DMS 273 treated with DMSO at 0.1 percent for 48 hours (cell line): ENCODE data around the gene PRDM16.

ENCODE experiments used
- DNase-seq: peaks from one replicate; lab custom pipeline; 2025; lab: John Stamatoyannopoulos, UW

PRDM16 gene

DNA sequence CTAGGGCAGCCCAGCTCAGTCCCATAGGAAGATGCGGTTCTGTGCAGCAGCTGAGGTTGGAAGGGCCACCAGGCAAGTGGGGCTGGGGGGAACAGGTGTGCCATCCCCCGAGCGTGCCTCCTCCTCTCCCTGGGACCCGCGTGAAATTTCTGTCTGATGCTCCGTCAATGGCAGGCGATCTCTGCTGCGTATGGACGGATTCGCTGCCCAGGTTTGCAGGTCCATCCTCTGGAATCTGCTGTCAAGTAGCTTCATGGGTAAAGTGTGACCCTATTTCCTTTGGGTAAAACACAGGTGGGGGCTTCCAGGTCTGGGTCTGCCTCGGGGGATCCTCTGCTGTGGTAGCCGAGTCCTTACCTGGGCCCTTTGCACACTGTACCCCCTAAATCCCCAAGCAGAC lies 270.9 kb downstream of the PRDM16 start:
- DNase-seq, result no peak

DNA sequence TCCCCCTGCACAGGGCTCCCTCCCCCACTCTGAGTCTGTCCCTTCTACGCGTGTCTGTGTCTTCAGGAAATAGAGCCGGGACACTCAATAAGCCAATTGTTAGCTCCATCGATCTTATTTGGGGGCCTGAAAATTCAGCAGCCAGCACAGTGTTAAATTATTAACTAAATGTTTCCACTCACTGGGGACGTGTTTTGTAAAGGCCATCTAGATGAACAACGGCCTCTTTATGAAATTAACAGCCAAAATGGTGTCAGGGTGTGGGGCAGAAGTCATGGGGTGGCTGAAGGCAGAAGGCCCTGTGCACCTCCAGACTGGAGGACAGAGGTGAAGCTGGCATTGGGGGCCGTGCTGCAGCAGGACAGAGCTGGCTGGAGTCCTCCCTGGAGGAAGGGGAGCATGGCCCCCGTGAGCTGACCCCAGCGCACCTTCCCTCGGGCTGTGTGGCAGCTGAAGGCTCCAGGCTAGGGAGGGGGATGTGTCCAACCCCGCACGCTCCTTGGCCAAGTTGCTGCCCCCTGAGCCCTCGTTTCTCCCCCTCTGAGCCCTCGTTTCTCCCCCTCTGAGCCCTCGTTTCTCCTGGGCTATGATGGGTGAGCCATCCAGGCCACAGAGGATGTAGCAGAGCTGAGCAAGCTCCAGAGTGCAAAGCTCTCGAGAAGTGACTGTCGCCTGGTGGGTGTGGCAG lies 271.7 kb downstream of the PRDM16 start:
- no peak for DNase-seq

DNA sequence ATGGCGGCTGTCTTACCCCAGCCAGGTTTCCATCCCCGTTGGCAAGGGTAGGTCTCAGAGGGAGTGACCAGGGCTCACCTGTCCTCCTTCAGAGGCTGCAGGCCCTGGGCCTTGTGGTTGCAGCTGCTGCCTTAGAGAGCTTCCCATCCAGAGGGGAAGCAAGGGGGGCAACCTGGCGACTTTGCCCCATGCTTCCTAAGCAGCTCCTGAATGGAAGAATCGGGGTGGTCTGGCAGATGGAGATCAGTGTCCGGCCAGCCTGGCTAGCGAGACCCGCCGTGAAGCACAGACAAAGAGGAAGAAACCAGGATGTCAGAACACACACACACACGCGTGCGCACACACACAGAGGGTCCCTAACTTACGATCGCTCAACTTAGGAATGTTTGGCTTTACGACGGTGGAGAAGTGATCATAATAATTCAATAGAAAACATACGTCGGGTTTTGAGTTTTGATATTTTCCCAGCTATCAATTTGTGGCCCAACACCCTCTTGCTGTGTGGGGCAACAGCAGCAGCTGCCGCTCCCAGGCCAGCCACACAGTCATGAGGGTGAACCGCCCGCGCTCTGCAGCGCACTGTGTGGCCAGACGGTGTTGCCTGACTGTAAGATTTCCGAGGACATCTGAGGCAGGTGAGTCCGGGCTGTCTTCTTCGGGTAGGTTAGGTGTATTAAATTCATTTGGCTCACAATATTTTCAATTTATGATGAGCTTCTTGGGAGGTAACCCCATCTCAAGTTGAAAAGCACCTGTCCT lies 272.4 kb downstream of the PRDM16 start:
- no peak for DNase-seq

DNA sequence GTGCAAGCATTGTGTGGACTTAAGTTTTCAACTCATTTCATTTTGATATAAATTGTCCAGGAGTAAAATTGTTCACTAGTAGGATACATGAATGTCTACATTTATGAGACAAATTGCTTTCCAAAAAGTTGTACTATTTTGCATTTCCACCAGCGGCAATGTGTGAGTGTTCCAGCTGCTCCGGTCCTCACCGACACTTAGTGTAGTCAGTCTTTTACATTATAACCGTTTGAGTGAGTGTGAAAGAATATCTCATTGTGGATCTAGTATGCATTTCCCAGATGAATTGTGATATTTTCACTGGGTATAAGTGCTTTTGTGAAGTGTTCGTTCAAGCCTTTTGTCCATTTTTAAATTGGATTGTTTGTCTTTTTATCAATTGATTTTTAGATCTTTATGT lies 274.0 kb downstream of the PRDM16 start:
- no peak for DNase-seq

DNA sequence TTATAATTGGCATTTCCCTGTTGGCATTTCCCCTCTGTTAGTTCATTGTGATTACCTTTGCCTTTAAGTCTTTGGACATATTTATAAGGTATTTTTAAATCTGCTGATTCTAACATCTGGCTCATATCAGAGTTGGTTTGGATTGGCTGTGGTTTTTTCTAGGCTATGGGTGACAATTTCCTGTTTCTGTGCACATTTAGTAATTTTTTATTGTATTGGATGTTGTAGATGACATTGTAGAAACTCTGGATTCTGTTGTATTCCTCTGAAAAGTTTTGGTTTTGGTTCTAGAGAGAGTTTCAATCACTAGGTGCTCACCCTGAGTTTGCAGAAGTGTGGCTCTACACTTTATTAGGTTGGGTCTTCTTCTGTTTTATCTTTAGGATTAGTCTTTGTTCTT lies 275.4 kb downstream of the PRDM16 start:
- DNase-seq, result no peak

DNA sequence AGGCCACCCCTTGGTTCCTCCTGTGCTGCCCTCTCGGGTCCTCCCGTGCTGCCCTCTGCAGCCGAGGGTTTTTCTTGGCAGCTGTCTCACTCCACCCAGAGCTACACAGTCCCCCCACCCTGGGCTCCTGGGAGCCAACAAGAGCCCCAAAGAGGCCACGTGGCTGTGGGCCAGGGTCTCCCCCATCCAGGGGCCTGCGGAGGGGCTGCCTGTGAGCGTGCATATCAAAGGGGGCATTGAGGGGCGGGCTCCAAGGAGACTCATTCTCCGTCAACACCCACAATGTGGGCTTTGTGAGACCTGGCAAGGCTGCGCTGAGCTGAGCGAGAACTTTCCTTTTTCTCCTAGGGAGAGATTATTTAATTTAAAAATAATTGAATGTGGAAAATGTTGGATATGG lies 276.8 kb downstream of the PRDM16 start:
- no peak for DNase-seq

DNA sequence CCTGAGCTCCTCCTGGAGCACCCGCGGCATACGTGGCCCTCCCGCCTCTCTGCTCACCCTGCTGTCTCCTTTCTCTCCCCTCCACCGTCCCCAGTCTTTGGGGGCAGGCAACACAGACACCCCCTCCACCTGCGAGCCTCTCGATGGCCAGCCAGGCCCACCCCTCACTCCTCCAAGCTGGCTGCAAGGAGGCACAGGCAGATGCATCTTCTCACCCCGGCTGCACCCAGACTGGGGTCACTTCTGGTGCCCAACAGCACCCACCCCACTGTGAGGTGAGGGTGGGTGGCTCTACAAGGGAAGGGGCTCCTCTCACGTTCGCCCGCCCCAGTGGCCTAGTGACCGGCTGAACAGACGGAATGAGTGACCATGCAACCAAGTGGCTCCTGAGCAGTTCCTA lies 277.5 kb downstream of the PRDM16 start:
- DNase-seq, result no peak

DNA sequence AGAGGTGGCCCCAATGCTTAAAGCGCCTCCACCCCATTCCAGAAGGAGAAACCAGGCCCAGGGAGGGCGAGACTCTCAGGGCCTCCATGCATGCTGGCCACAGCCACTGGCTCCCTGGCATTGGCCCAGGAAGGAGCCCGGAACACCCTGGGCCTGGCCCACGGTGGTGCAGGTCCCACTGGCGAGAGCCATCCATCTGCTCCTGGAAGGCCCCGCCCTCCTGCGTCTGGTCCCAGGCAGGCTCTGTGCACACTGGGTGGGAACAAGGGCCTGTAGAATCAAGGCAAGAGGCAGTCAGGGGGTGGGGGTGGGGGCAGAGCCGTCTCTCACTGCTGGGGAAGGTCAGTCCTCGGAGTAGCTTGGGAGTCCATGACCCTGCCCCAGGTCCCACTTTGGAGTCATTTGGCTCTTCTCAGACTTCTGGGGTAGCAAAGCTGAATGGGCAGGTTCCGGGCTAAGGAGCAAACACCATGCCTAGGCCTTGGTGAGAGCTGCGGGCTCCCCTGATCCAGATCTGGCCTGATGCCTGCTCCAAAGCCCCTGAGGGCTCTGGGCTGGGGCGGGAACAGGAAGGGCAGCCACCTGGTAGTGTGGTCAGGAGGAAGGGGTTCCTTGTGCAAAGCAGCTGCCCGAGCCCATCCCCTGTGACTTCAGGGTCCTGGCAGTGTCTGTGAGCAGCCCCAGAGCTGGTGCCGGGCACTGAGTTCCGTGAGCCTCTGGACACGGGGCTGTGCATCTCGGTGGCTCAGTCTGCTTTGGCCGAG lies 278.4 kb downstream of the PRDM16 start:
- no peak for DNase-seq

DNA sequence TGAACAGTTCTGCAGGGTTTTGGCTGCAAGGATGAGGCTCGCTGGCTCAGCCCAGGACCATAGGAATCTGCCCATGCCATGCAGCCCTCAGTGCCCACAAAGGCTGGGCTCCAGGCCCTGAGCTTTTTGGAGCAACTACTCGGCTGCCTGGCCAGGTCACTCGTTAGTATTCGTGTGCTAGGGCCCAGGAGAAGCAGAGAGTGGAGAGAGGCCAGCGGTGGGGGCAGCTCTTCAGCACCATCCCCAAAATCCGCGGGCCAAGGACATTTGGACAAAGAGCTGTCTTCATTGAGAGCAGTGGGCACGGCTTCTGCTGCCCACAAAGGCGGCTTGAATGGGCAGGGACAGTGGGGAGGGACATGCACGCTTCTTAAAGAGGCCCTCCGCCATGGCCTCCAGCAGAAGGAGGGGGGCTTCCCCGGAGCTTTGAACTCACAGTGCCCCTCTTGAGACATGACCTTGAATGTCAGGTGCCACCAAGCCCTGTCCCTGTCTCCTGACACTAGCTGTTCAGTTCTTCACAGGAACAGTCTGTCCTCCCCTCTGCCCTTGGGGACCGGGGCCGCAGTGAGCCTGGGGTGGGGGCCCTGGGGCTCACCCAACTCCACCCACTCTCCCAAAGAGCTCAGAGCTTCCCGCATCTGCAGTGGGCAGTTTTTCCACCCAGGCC lies 279.3 kb downstream of the PRDM16 start:
- no peak for DNase-seq

DNA sequence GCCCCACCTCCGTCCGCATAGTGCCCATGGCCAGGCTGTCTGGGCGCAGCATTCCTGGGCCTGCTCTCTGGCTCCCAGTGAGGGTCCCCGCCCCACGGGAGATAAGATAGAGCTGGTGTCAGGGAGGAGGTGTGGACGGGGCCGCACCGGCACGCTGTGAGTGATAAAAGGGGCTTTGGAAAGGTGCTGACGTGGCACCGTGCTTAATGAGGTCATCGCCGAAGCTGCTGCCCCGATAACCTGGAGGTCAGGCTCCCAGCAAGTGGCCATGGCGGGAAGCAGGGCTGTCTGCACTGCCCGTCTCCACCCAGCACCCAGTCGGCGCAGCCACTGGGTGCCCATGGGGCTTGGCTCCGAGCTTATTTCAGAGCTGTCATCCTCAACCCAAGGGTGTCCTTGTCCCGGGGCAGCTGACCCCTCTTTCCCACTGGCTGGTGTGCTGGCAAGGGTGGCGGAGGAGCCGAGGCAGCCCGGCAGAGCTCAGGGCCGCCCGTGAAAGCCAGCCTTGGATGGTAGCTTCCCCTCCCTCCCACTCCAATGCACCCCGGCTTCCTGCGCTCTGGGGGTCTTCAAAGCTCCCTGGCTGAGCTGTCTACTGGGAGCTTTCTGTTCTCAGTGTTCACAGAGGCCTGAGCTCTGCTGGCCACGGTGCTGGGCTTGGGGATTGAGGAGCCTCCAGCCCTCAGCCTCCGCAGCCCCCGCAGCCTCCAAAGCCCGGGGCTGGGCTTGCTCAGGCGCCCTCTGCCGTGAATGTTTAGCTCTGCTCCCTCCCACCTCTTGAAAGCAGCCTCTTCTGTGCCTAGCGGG lies 280.4 kb downstream of the PRDM16 start:
- no peak for DNase-seq

DNA sequence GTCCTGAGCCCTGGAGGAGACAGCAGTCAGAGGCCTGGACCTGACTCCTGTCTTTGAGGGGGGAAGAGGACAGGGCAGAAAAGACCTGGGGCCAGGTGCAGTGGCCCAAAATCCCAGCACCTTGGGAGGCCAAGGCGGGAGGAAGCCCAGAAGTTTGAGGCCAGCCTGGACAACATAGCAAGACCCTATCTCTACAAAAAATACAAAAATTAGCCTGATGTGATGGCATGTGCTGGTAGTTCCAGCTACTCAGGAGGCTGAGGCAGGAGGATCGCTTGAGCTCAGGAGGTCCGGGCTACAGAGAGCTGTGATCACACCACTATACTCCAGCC lies 280.9 kb downstream of the PRDM16 start:
- DNase-seq, result no peak

DNA sequence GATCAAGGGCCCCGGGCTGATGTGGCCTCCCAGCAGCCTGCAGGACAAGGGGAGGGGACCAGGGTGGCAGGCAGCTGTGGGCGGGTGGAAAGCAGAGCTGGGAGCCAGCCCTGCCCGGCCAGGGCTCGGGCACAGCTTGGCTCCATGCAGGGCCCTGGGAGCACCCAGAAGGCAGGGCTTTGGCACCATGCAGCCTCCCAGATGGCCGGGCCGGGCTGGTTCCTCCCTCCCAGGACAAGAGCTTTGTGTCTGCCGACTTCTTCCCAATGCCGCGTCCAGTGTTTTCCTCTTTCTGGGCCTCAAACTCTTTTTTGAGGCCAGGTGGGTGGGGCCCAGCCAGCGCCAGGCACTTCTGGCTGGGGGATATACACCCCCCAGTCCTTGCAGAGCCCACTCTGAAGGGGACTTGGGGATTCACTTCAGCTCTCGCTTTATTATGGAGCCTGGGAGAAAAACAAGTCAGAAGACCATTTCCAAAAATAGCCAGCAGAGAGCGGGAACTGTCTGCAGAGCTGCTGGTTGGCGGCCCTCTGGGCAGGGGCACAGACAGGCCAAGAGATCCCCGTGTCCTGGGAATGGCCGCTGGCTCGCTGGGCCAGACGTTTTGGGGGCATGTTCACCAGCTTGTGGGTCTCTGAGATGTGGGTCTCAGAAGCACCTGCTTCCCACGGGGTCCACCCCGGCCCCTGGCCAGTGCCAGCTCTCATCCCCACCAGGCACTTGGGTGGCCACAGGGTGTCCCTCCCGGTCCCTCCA lies 281.7 kb downstream of the PRDM16 start:
- peak; percentile 8 for DNase-seq

DNA sequence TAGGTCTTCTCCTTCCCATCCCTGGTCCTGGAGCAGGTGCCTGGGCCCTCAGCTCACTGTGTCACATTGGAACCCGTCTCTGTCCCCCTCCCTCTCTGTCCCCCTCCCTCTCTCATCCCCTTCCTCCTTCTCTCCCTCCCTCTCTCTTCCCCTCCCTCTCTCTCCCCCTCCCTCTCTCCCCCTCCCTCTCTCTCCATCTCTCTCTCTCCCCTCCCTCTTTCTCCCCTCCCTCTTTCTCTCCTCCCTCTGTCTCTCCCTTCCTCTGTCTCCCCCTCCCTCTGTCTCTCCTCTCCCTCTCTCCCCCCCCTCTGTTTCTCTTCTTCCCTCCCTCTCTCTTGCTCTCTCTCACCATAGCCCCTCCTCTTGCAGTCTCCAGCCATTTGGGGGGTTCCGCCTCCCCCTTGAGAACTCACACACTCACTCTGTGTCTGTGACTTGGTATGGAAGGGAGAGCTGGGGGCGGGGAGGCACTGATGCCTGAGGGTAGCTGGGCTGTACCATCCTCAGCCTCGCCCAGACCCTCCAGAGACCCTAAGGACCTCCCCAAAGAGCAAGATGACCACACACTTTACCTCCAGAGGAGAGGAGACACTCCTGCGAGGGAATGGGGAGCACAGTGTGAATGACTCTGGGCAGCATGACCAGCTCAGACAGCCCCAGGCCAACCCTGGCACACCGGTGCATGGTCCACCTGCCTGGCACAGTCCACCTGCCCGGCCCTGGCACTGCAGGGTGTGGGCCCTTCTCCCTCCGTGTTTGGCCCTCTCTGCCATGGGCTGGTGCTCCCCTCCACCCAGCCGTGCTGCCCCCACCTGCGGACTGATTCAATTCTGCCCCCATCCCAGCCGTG lies 282.7 kb downstream of the PRDM16 start:
- no peak for DNase-seq

DNA sequence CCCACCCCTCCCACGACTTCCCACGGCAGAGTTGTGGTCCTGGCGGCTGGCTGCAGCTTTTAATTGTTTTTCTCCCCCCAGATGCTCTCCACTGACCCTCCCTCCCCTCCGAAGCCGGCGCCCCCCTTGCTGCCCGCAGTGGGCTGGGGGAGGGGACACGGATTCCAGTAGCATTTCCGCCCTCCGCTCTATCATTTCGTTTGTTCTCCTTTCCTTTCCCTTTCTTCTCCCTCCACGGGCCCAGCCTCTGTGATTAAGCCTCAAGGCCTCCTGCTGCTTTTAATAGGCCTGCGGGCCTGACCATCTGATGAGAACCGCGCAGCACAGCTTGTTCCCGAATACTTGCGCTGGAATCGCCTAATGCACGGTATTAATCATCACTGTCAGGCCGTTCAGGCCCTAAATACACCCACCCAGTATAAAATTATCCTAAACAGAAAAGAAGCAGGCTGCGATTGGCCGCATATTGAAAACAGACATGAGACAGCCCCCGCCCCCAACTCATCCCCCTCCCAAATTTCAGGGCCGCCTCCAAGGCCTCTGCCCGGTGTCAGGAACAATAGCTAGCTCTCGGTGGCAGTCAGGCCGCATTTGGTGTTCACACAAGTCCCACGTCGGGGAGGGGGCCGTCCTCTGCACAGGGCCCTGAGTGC lies 283.4 kb downstream of the PRDM16 start:
- peak; percentile 8 for DNase-seq

DNA sequence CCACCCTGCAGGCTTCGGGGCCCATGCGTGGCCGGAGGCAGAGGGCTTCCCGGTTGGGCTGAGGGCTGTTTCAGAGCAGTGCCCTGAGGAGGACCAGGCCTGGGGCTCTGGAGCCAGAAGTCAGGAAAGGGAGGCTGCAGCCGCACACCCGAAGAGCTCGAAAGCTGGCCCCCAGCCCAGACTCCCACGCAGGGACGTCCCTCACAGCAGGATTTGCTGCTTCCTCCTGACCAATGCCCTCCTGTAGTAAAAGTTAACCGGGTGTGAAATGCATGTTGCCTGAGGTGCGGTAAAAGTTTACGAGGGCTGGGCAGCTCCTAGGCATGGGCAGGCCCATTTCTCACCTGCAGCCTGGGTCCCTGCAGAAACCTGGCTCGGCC lies 283.9 kb downstream of the PRDM16 start:
- DNase-seq, result no peak

DNA sequence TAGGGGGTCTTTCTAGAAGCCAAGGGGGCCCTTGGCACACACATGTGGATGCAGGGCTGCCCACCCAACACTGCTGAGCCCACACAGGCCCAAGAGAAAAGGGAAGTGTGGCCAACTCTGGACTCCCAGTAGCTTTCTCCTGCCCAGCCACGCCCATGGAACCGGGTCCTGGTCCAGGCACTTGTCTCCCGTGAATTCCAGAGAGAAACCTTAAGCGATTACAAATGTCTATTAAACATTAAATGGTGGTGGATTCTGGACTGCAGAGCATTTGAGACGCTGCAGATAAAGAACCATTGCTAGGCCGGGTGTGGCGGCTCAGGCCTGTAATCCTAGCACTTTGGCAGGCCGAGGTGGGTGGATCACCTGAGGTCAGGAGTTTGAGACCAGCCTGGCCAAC lies 284.9 kb downstream of the PRDM16 start:
- no peak for DNase-seq

DNA sequence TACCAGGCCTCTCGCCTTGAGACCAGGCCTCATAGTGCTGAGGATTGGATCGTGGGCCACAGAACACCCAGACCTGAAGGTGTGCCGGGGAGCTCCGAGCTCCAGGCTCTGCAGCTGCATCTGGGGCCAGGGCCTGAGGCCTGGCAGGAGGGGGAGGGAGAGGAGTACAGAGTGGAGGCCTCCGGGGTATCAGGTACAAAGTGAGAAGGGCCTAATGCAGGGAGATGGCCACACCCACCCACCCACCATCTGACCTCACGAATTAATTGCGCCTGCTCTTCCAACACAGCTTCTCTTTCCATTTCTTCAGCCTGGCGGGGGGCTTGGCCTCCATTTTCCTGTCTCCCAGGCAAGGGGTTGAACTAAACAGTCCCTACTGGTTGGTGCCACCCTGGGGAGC lies 286.1 kb downstream of the PRDM16 start:
- no peak for DNase-seq

DNA sequence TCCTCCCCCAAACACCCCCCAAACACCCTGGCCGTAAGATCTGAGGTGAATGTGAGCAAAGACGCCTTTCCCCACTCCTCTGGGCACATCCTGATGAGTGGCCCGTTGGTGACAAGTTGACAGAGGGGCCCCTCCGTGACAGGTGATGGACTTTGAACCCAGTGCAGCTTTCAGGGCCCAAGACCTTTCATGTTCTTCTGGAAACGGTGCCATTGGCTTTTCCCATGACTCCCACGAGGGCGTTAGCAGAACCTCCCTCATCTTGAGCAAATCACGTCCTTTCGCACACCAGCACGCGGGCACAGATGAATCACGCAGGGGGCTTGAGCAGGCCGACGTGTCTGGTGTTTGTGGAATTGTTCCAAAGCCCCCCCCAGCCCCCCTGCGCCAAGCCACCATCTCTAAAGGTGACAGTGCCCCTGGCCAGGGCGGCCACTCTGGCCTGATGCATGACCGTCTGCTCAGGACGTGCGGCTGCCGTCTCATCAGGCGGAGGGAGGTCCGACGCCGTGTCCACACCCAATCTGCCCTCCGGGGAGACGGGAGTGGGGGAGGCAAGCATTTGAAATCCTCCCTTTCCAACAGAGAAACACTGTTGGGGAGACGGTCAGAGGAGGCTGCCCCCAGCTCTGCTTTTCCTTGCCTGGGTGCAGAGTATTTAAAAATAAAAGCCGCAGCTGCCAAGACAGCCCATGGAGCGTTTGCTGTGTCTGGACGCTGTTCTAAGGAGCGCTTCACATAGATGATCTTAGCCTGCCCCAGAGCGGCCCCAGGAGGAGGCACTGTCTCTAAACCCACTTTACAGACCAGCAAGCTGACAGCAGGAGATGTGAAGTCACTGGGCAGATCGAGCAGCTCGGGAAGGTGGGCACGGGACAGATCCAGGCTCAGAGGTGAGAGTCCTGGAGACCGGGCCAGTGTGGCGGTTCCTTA lies 287.2 kb downstream of the PRDM16 start:
- no peak for DNase-seq
